Measurements from ENCODE around the gene AMOTL1. TPM values are rescaled to one million over a fixed set of nuclear protein-coding genes. Genes with fewer than 3 reads are reported as not detected.

Gene AMOTL1
- total RNA-seq, 2 donors from 2014 or later, result 3.3 to 14.2 TPM

GRCh38 chr11:94762208-94762607, 5.9 kb upstream of the AMOTL1 start:
- no peak for ATAC-seq
- intact Hi-C loops (cut with DNase I, micrococcal nuclease), result no loop called here
- DNase-seq, result no peak

GRCh38 chr11:94762995-94763394, 5.2 kb upstream of the AMOTL1 start:
- no peak for DNase-seq
- no peak for ATAC-seq
- intact Hi-C loops (cut with DNase I, micrococcal nuclease), result no loop called here

- intact Hi-C loops (cut with DNase I, micrococcal nuclease), result no loop called here
- ATAC-seq (no peak), DNase-seq (no peak)
These were observed 1.4 kb upstream of the AMOTL1 start for GRCh38 chr11:94766713-94767206.

GRCh38 chr11:94767291-94767690, 865 bp upstream of the AMOTL1 start:
- no peak for DNase-seq
- intact Hi-C loops (cut with DNase I, micrococcal nuclease), result no loop called here
- ATAC-seq, result no peak

- peak; percentile 16 for ATAC-seq
- peak in 1 of 2 donors; percentile 13 for DNase-seq
- intact Hi-C loops (cut with DNase I, micrococcal nuclease), result no loop called here
These were observed 716 bp downstream of the AMOTL1 start for GRCh38 chr11:94768602-94769541.

- no peak for DNase-seq
- no peak for ATAC-seq
- intact Hi-C loops (cut with DNase I, micrococcal nuclease), result no loop called here
These were observed 1.7 kb downstream of the AMOTL1 start for GRCh38 chr11:94769880-94770279.

GRCh38 chr11:94770563-94771120, 2.5 kb downstream of the AMOTL1 start:
- DNase-seq (no peak), ATAC-seq (no peak)
- intact Hi-C loops (cut with DNase I, micrococcal nuclease), result no loop called here

GRCh38 chr11:94771390-94771789, 3.2 kb downstream of the AMOTL1 start:
- intact Hi-C loops (cut with DNase I, micrococcal nuclease), result no loop called here
- no peak for DNase-seq
- no peak for ATAC-seq

- no peak for ATAC-seq
- intact Hi-C loops (cut with DNase I, micrococcal nuclease), result no loop called here
- no peak for DNase-seq
These were observed 3.8 kb downstream of the AMOTL1 start for GRCh38 chr11:94771951-94772350.

- no peak for DNase-seq
- intact Hi-C loops (cut with DNase I, micrococcal nuclease), result no loop called here
- no peak for ATAC-seq
These were observed 5.7 kb downstream of the AMOTL1 start for GRCh38 chr11:94773842-94774241.

GRCh38 chr11:94774345-94774744, 6.2 kb downstream of the AMOTL1 start:
- intact Hi-C loops (cut with DNase I, micrococcal nuclease), result no loop called here
- DNase-seq (no peak), ATAC-seq (no peak)

- intact Hi-C loops (cut with DNase I, micrococcal nuclease), result no loop called here
- ATAC-seq, result no peak
These were observed 7.6 kb downstream of the AMOTL1 start for GRCh38 chr11:94775567-94776327.

GRCh38 chr11:94776351-94777321, 8.5 kb downstream of the AMOTL1 start:
- DNase-seq (peak in 1 of 2 donors; percentile 21), ATAC-seq (no peak)
- intact Hi-C loops (cut with DNase I, micrococcal nuclease), result no loop called here

More at GRCh38 chr11:94775567-94776327, 7.6 kb downstream of the AMOTL1 start:
- DNase-seq, result no peak

- ATAC-seq (no peak), DNase-seq (no peak)
- intact Hi-C loops (cut with DNase I, micrococcal nuclease), result no loop called here
These were observed 12.3 kb downstream of the AMOTL1 start for GRCh38 chr11:94780432-94780831.

- intact Hi-C loops (cut with DNase I, micrococcal nuclease), result no loop called here
- no peak for ATAC-seq
These were observed 13.7 kb downstream of the AMOTL1 start for GRCh38 chr11:94781837-94782236.

GRCh38 chr11:94782446-94782845, 14.3 kb downstream of the AMOTL1 start:
- no peak for ATAC-seq
- intact Hi-C loops (cut with DNase I, micrococcal nuclease), result no loop called here

More at GRCh38 chr11:94781837-94782236, 13.7 kb downstream of the AMOTL1 start:
- DNase-seq, result no peak

GRCh38 chr11:94784884-94785283, 16.7 kb downstream of the AMOTL1 start:
- ATAC-seq, result no peak
- intact Hi-C loops (cut with DNase I, micrococcal nuclease), result no loop called here
- DNase-seq, result no peak

More at GRCh38 chr11:94782446-94782845, 14.3 kb downstream of the AMOTL1 start:
- DNase-seq, result no peak

GRCh38 chr11:94785509-94785908, 17.4 kb downstream of the AMOTL1 start:
- intact Hi-C loops (cut with DNase I, micrococcal nuclease), result no loop called here
- ATAC-seq, result no peak
- no peak for DNase-seq

Data from left colon (tissue), 2 donors.